Measurements from ENCODE around the gene WFDC2. TPM values are rescaled to one million over a fixed set of nuclear protein-coding genes. Genes with fewer than 3 reads are reported as not detected.

Gene WFDC2
- total and polyA plus RNA-seq, 12 donors = 0.44 to 1.6 (median 0.56) TPM; not detected in 6

- WGBS, 2 donors = 61% methylated on average over 5 of the region's 5 CpGs
- H3K9me3 ChIP-seq = no peaks in the 10 kb centered on the region
Measured at GRCh38 chr20:45510242-45510862, 40.8 kb downstream of the WFDC2 start.

DNA sequence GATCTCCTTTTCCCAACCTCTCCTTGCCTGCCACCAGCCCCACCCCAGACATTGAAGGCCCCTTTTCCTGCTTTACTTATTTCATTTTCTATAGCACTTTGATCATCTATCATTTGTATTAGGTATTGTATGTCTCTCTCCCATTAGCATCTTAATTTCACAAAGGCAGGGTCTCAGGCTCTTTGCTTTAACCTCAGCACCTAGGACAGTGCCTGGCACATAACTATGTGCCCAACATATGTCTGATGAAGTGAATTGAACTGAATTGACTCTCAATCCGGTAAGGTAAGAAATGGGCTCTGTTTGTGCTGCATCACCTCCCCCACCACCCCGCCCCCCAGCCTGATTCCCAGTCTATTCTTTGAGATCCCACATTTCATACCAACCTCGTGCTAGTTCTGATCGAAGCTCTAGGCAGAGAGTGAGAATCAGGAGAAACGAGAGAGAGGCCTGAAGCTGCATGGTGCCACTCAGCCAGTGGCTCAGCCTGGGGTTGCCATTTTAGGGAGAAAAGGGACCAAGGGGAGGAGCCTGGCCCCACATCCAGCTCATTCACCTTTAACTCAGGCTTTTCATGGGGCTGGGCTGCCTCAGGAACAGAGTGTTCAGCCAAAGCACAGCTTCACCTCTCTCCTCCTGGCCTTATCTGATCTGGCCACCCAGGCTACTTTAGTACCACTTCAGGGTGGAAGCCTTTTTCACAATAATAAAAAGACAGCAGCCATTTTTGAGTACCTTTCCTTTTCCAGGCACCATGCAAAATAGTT lies 45.8 kb downstream of the WFDC2 start, which contains the start of gene SPINT3:
Gene SPINT3, minus strand, starts transcription at position 476 of the 767 bp plus-strand sequence. Its CDS starts 14 bp downstream, at position 462.
- WGBS, 2 donors = 61 to 68% methylated on average over 5 of the region's 5 CpGs
- TF ChIP-seq, protein P1, sequence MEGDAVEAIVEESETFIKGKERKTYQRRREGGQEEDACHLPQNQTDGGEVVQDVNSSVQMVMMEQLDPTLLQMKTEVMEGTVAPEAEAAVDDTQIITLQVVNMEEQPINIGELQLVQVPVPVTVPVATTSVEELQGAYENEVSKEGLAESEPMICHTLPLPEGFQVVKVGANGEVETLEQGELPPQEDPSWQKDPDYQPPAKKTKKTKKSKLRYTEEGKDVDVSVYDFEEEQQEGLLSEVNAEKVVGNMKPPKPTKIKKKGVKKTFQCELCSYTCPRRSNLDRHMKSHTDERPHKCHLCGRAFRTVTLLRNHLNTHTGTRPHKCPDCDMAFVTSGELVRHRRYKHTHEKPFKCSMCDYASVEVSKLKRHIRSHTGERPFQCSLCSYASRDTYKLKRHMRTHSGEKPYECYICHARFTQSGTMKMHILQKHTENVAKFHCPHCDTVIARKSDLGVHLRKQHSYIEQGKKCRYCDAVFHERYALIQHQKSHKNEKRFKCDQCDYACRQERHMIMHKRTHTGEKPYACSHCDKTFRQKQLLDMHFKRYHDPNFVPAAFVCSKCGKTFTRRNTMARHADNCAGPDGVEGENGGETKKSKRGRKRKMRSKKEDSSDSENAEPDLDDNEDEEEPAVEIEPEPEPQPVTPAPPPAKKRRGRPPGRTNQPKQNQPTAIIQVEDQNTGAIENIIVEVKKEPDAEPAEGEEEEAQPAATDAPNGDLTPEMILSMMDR (IDR thresholded peaks at IDR 0.05) = no peak

More at GRCh38 chr20:45510242-45510862, 40.8 kb downstream of the WFDC2 start:
- no peak overlapping the region for H3K27ac ChIP-seq
- H3K27me3 ChIP-seq = peaks cover 0 to 26% (median 10%) of the 10 kb centered on the region in 7 donors
- no peaks in the 10 kb centered on the region for H3K36me3 ChIP-seq
- H3K4me3 ChIP-seq = no peak overlapping the region
- TF ChIP-seq, protein P1 (IDR thresholded peaks at IDR 0.05) = no peak
- intact Hi-C loops (cut with DNase I) = no loop called here
- DNase-seq (no peak), ATAC-seq (no peak)
- no peaks in the 10 kb centered on the region for H3K4me1 ChIP-seq

GRCh38 chr20:45518282-45518681 lies 48.7 kb downstream of the WFDC2 start:
- Histone ChIP-seq H3K9me3 (no peaks in the 10 kb centered on the region), H3K4me3 (no peak overlapping the region), H3K36me3 (no peaks in the 10 kb centered on the region), H3K27ac (no peak overlapping the region), H3K4me1 (no peaks in the 10 kb centered on the region), H3K27me3 (peaks cover 0 to 39% (median 13%) of the 10 kb centered on the region in 7 donors)
- WGBS, 2 donors = 46 to 68% methylated on average over 2 of the region's 2 CpGs
- TF ChIP-seq, protein P1 (IDR thresholded peaks at IDR 0.05) = no peak
- intact Hi-C loops (cut with DNase I) = no loop called here
- no peak for ATAC-seq
- DNase-seq = no peak

More for the DNA sequence above, 45.8 kb downstream of the WFDC2 start, which contains the start of gene SPINT3:
- ATAC-seq (no peak), DNase-seq (no peak)
- Histone ChIP-seq H3K4me1 (no peaks in the 10 kb centered on the region), H3K27ac (no peak within 1 kb of the TSS), H3K9me3 (no peaks in the 10 kb centered on the region), H3K4me3 (no peak within 1 kb of the TSS), H3K27me3 (peaks cover 0 to 41% (median 12%) of the 10 kb centered on the region in 7 donors), H3K36me3 (no peaks in the 10 kb centered on the region)
- intact Hi-C loops (cut with DNase I) = no loop called here

- WGBS, 2 donors = 65 to 68% methylated on average over 1 of the region's 1 CpG
- H3K27me3 ChIP-seq = peaks cover 0 to 32% (median 10%) of the 10 kb centered on the region in 7 donors
- H3K9me3 ChIP-seq = no peaks in the 10 kb centered on the region
- no peaks in the 10 kb centered on the region for H3K4me1 ChIP-seq
- H3K36me3 ChIP-seq = no peaks in the 10 kb centered on the region
- no peak overlapping the region for H3K4me3 ChIP-seq
- intact Hi-C loops (cut with DNase I) = no loop called here
- TF ChIP-seq, protein P1 (IDR thresholded peaks at IDR 0.05) = no peak
- H3K27ac ChIP-seq = no peak overlapping the region
- ATAC-seq = no peak
- no peak for DNase-seq
Measured at GRCh38 chr20:45523821-45524220, 54.3 kb downstream of the WFDC2 start.
